ENCODE data around the gene ERICH4. TPM values are rescaled to one million over a fixed set of nuclear protein-coding genes. Genes with fewer than 3 reads are reported as not detected.

Gene ERICH4
- total and polyA plus RNA-seq, 2 of the 13 experiments (the other 11 are each of a cell fraction or from before 2014, with no cell fraction given), result 0.40 to 0.64 TPM

DNA sequence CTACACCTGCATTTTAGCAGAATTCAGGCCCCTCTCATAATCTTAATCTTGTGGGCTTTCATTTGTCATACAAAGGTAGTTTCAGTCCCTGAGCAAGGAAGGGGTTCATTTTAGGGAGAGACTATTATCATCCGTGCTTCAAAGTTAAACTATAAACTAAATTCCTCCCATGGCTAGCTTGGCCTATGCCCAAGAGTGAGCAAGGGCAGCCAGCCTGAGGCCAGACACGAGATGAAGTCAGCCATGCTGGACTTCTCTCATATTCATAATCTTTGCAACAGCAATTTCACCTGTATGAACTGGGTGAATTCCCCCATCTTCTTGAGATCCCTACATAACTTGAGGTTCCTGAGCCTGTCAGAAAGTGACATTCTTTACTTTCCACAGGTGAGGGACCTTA lies 13.0 kb downstream of the ERICH4 start:
- FAIRE-seq, result no peak

More for the DNA sequence above, 13.0 kb downstream of the ERICH4 start:
- DNase-seq (ENCODE audit: low spot score) (no peak), ATAC-seq (no peak)
- intact Hi-C loops (cut with micrococcal nuclease; ENCODE audit: unreplicated experiment) (no loop called here), in situ Hi-C loops (cut with HindIII; ENCODE audit: extremely low pct_ligation_motif_present, low pct_unique_long_range_greater_than_20kb) (no loop called here)
- Histone ChIP-seq H3K9ac (ENCODE audit: insufficient read depth, low read depth, low read length) (no peak overlapping the region), H3K79me2 (ENCODE audit: insufficient read depth, low read length) (no peaks in the 10 kb centered on the region), H3K36me3 (replicated peaks in 1 of 2; ENCODE audit: control insufficient read depth in 1 of 2, insufficient read depth in 2 of 2, low read length in 2 of 2) (no peaks in the 10 kb centered on the region), H3K27me3 (ENCODE audit: control insufficient read depth in 1 of 2, insufficient read depth in 2 of 2, low read length in 2 of 2) (no peaks in the 10 kb centered on the region; a peak in 1 of 5 replicates), H3K4me3 (replicated peaks in 1 of 3; ENCODE audit: insufficient read depth in 1 of 3, low read depth in 2 of 3, low read length in 3 of 3) (no peak overlapping the region), H3K27ac (ENCODE audit: extremely low read length, insufficient read depth, low read length) (no peak overlapping the region), H3K4me1 (ENCODE audit: insufficient read depth, low read length) (no peaks in the 10 kb centered on the region), H3K4me2 (ENCODE audit: low read depth, low read length) (no peak overlapping the region), H3K9me3 (ENCODE audit: low read length) (peaks cover 6% of the 10 kb centered on the region; the same call in 1 of the 2 replicates), H2AFZ (ENCODE audit: low read length) (no peak overlapping the region), H4K20me1 (ENCODE audit: insufficient read depth, low read length) (no peaks in the 10 kb centered on the region)
- ChIA-PET POLR2A (interaction anchor here (0.6 kb wide), 1 partner anchor 23 kb away, joined by 3 read pairs; no protein-coding TSS in a partner anchor), CTCF (ENCODE audit: low intra/inter-chr PET ratio, low total read pairs) (no interaction called here)
- no peak for TF ChIP-seq TBP (CRISPR knock-in tag; IDR thresholded peaks at IDR 0.05)
- TF ChIP-seq ZNF274 (CRISPR knock-in tag; IDR thresholded peaks at IDR 0.05), result no peak
- no peak for TF ChIP-seq PAX8 (CRISPR knock-in tag; IDR thresholded peaks at IDR 0.05; ENCODE audit: borderline replicate concordance)
- TF ChIP-seq ZNF605 (CRISPR knock-in tag; IDR thresholded peaks at IDR 0.05), result no peak
- TF ChIP-seq, protein P1, sequence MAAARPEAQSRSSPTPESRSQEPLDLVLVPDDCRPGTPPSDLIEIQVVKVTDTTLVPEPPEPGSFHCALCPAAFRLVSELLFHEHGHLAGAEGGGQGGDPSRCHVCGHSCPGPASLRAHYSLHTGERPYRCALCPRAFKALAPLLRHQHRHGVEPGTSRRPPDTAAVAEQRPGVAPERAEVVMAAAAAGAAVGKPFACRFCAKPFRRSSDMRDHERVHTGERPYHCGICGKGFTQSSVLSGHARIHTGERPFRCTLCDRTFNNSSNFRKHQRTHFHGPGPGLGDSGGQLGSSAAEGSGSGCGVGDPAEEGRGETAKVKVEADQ (CRISPR knock-in tag; IDR thresholded peaks at IDR 0.05; ENCODE audit: borderline replicate concordance), result no peak
- no peak for TF ChIP-seq ZSCAN30 (CRISPR knock-in tag; IDR thresholded peaks at IDR 0.05)
- no peak for TF ChIP-seq SMAD1 (CRISPR knock-in tag; IDR thresholded peaks at IDR 0.05; ENCODE audit: borderline replicate concordance, low read depth)
- no peak for TF ChIP-seq MIER3 (CRISPR knock-in tag; IDR thresholded peaks at IDR 0.05; ENCODE audit: borderline replicate concordance)
- TF ChIP-seq NR1H2 (CRISPR knock-in tag; IDR thresholded peaks at IDR 0.05; ENCODE audit: borderline replicate concordance, low read depth), result no peak
- TF ChIP-seq HOXA9 (CRISPR knock-in tag; IDR thresholded peaks at IDR 0.05; ENCODE audit: borderline replicate concordance), result no peak
- TF ChIP-seq, protein P2, sequence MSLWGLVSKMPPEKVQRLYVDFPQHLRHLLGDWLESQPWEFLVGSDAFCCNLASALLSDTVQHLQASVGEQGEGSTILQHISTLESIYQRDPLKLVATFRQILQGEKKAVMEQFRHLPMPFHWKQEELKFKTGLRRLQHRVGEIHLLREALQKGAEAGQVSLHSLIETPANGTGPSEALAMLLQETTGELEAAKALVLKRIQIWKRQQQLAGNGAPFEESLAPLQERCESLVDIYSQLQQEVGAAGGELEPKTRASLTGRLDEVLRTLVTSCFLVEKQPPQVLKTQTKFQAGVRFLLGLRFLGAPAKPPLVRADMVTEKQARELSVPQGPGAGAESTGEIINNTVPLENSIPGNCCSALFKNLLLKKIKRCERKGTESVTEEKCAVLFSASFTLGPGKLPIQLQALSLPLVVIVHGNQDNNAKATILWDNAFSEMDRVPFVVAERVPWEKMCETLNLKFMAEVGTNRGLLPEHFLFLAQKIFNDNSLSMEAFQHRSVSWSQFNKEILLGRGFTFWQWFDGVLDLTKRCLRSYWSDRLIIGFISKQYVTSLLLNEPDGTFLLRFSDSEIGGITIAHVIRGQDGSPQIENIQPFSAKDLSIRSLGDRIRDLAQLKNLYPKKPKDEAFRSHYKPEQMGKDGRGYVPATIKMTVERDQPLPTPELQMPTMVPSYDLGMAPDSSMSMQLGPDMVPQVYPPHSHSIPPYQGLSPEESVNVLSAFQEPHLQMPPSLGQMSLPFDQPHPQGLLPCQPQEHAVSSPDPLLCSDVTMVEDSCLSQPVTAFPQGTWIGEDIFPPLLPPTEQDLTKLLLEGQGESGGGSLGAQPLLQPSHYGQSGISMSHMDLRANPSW (CRISPR knock-in tag; IDR thresholded peaks at IDR 0.05; ENCODE audit: borderline replicate concordance), result no peak
- 0% methylated on average over 2 of the region's 2 CpGs for WGBS (ENCODE audit: low lambda C conversion rate)
- BruUV-seq (replicated peaks), result no TSS peak

All from HepG2 (cell line).